Measurements from ENCODE around the gene ATRX.

The ATRX gene

GRCh38 chrX:77723681-77724080 lies 62.3 kb downstream of the ATRX start:
- no peaks in the 10 kb centered on the region for H3K27me3 ChIP-seq (ENCODE audit: insufficient read depth, low read length, poor library complexity, severe bottlenecking)
- no peaks in the 10 kb centered on the region for H3K36me3 ChIP-seq (ENCODE audit: insufficient read depth, low read length)
- H3K9me2 ChIP-seq (replicated peaks; ENCODE audit: low read depth, low read length) = no peaks in the 10 kb centered on the region
- no peak overlapping the region for H3K4me3 ChIP-seq (ENCODE audit: low read length, poor library complexity, severe bottlenecking)
- no peak overlapping the region for H3K4me2 ChIP-seq (ENCODE audit: low read depth, low read length, poor library complexity, severe bottlenecking)
- peaks cover 85% of the 10 kb centered on the region for H3K79me2 ChIP-seq (ENCODE audit: insufficient read depth, low read length)
- TF ChIP-seq, protein P1, sequence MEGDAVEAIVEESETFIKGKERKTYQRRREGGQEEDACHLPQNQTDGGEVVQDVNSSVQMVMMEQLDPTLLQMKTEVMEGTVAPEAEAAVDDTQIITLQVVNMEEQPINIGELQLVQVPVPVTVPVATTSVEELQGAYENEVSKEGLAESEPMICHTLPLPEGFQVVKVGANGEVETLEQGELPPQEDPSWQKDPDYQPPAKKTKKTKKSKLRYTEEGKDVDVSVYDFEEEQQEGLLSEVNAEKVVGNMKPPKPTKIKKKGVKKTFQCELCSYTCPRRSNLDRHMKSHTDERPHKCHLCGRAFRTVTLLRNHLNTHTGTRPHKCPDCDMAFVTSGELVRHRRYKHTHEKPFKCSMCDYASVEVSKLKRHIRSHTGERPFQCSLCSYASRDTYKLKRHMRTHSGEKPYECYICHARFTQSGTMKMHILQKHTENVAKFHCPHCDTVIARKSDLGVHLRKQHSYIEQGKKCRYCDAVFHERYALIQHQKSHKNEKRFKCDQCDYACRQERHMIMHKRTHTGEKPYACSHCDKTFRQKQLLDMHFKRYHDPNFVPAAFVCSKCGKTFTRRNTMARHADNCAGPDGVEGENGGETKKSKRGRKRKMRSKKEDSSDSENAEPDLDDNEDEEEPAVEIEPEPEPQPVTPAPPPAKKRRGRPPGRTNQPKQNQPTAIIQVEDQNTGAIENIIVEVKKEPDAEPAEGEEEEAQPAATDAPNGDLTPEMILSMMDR (conservative IDR thresholded peaks at IDR 0.05; ENCODE audit: low read length) = no peak
- TF ChIP-seq EZH2phosphoT487 (IDR thresholded peaks at IDR 0.05; ENCODE audit: borderline replicate concordance) = no peak
- H3K9me3 ChIP-seq (ENCODE audit: insufficient read depth, low read depth, low read length) = no peaks in the 10 kb centered on the region
- H4K20me1 ChIP-seq (ENCODE audit: insufficient read depth, low read length, poor library complexity, severe bottlenecking) = peaks cover 28% of the 10 kb centered on the region
- H3K9ac ChIP-seq (ENCODE audit: low read depth, low read length, poor library complexity, severe bottlenecking) = no peak overlapping the region
- no peaks in the 10 kb centered on the region for H3K4me1 ChIP-seq (ENCODE audit: insufficient read depth, low read length, poor library complexity, severe bottlenecking)
- no peak overlapping the region for H2AFZ ChIP-seq (ENCODE audit: low read length)
- no peaks in the 10 kb centered on the region for H3F3A ChIP-seq (ENCODE audit: low read depth)

- H3K36me3 ChIP-seq (ENCODE audit: insufficient read depth, low read length) = peaks cover 15% of the 10 kb centered on the region; the same call in 1 of the 2 replicates
- peaks cover 35% of the 10 kb centered on the region for H4K20me1 ChIP-seq (ENCODE audit: insufficient read depth, low read length, poor library complexity, severe bottlenecking)
- no peak overlapping the region for H3K4me3 ChIP-seq (ENCODE audit: low read length, poor library complexity, severe bottlenecking)
- no peaks in the 10 kb centered on the region for H3F3A ChIP-seq (ENCODE audit: low read depth)
- H3K9me3 ChIP-seq (ENCODE audit: insufficient read depth, low read depth, low read length) = no peaks in the 10 kb centered on the region
- H3K4me1 ChIP-seq (ENCODE audit: insufficient read depth, low read length, poor library complexity, severe bottlenecking) = no peaks in the 10 kb centered on the region
- no peak overlapping the region for H3K4me2 ChIP-seq (ENCODE audit: low read depth, low read length, poor library complexity, severe bottlenecking)
- no peak for TF ChIP-seq EZH2phosphoT487 (IDR thresholded peaks at IDR 0.05; ENCODE audit: borderline replicate concordance)
- TF ChIP-seq, protein P1 (conservative IDR thresholded peaks at IDR 0.05; ENCODE audit: low read length) = no peak
- H3K79me2 ChIP-seq (ENCODE audit: insufficient read depth, low read length) = peaks cover 79% of the 10 kb centered on the region
- no peaks in the 10 kb centered on the region for H3K9me2 ChIP-seq (replicated peaks; ENCODE audit: low read depth, low read length)
- H3K27me3 ChIP-seq (ENCODE audit: insufficient read depth, low read length, poor library complexity, severe bottlenecking) = no peaks in the 10 kb centered on the region
- H2AFZ ChIP-seq (ENCODE audit: low read length) = no peak overlapping the region
- H3K9ac ChIP-seq (ENCODE audit: low read depth, low read length, poor library complexity, severe bottlenecking) = no peak overlapping the region
Measured at GRCh38 chrX:77719388-77719787, 66.6 kb downstream of the ATRX start.

- TF ChIP-seq, protein P1 (conservative IDR thresholded peaks at IDR 0.05; ENCODE audit: low read length) = no peak
- TF ChIP-seq EZH2phosphoT487 (IDR thresholded peaks at IDR 0.05; ENCODE audit: borderline replicate concordance) = no peak
- peaks cover 59% of the 10 kb centered on the region; the same call in 1 of the 2 replicates for H3K79me2 ChIP-seq (ENCODE audit: insufficient read depth, low read length)
- H3K4me2 ChIP-seq (ENCODE audit: low read depth, low read length, poor library complexity, severe bottlenecking) = no peak overlapping the region
- no peaks in the 10 kb centered on the region for H3K9me2 ChIP-seq (replicated peaks; ENCODE audit: low read depth, low read length)
- H2AFZ ChIP-seq (ENCODE audit: low read length) = no peak overlapping the region
- H3K9ac ChIP-seq (ENCODE audit: low read depth, low read length, poor library complexity, severe bottlenecking) = no peak overlapping the region
- no peaks in the 10 kb centered on the region; the same call in 1 of the 2 replicates for H3K9me3 ChIP-seq (ENCODE audit: insufficient read depth, low read depth, low read length)
- no peaks in the 10 kb centered on the region for H3K27me3 ChIP-seq (ENCODE audit: insufficient read depth, low read length, poor library complexity, severe bottlenecking)
- H3K4me3 ChIP-seq (ENCODE audit: low read length, poor library complexity, severe bottlenecking) = no peak overlapping the region
- peaks cover 4% of the 10 kb centered on the region for H4K20me1 ChIP-seq (ENCODE audit: insufficient read depth, low read length, poor library complexity, severe bottlenecking)
- no peaks in the 10 kb centered on the region for H3K4me1 ChIP-seq (ENCODE audit: insufficient read depth, low read length, poor library complexity, severe bottlenecking)
- no peaks in the 10 kb centered on the region for H3F3A ChIP-seq (ENCODE audit: low read depth)
- H3K36me3 ChIP-seq (ENCODE audit: insufficient read depth, low read length) = peaks cover 27% of the 10 kb centered on the region; the same call in 1 of the 2 replicates
Measured at GRCh38 chrX:77704881-77705280, 81.1 kb downstream of the ATRX start.

All from Loucy (cell line).